ENCODE results near the gene SELENOS. TPM values are rescaled to one million over a fixed set of nuclear protein-coding genes. Genes with fewer than 3 reads are reported as not detected.

SELENOS gene
- polyA plus RNA-seq, 3 donors: 40.2 to 70.2 (median 51.6) TPM

DNA sequence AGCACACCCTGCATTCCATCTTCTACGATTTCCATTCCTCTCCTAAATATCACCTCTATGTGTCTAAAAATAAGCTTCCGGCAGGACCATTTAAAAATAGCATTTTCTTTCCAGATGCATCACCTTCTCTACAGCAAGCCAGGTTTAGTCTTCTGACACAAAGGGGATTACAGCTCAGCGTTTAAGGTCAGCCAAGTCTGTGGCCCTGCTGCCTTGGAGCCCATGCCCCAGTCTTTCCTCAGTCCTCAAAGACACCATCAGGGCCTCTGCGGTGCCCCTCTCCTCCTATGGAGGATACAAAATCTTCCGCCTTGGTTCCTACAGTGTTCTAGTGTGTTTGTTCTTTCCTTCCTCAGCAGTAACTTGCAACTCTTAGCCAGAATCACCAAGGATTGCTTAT lies 3.8 kb downstream of the SELENOS start:
- no peak overlapping the region for H3K4me3 Mint-ChIP-seq
- no peak overlapping the region for H2AFZ ChIP-seq (ENCODE audit: insufficient read depth, low read depth, low read length, poor library complexity, severe bottlenecking)

DNA sequence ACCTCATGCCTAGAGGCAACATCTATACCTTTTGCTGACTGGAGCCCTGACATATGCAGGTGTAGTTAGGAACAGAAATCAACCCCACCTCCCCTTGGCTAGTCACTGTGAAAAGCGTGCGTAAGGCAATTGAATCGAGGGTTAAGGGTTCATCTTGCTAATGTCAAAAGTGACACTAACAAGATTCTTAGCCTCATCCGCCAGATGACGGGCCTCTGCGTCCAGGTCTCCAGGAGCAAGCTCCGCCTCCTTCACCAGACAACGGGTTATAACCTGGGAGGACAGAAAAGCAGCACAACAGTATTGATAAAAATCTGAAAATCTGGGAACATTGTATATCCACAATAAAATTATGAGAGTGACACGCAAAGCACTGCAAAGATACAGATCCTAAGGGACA lies 4.7 kb downstream of the SELENOS start:
- no peak overlapping the region for H3K27ac ChIP-seq (ENCODE audit: low read depth in 1 of 2, low read length in 2 of 2)
- H3K4me1 ChIP-seq (ENCODE audit: control insufficient read depth in 1 of 2, insufficient read depth in 2 of 2, low read length in 2 of 2): peaks cover 12 to 15% of the 10 kb centered on the region in 2 donors
- H3K79me2 ChIP-seq (ENCODE audit: insufficient read depth, low read length): peaks cover 22% of the 10 kb centered on the region
- no peak for DNase-seq
- H3K9me3 ChIP-seq (replicated peaks in 1 of 2; ENCODE audit: control insufficient read depth in 1 of 2, insufficient read depth in 1 of 2, low read length in 2 of 2): no peaks in the 10 kb centered on the region
- peaks cover 13% of the 10 kb centered on the region for H3K4me1 Mint-ChIP-seq
- intact Hi-C loops (cut with micrococcal nuclease): loop anchor here (10.0 kb wide), 2 partner anchors 668 to 1538 kb away; partner anchors contain the start of genes ASB7 (in 1 of the 2), LINS1 (in 1 of the 2) and LYSMD4 (in 1 of the 2)
- H2AFZ ChIP-seq (ENCODE audit: insufficient read depth, low read depth, low read length, poor library complexity, severe bottlenecking): no peak overlapping the region
- TF ChIP-seq, protein P1, sequence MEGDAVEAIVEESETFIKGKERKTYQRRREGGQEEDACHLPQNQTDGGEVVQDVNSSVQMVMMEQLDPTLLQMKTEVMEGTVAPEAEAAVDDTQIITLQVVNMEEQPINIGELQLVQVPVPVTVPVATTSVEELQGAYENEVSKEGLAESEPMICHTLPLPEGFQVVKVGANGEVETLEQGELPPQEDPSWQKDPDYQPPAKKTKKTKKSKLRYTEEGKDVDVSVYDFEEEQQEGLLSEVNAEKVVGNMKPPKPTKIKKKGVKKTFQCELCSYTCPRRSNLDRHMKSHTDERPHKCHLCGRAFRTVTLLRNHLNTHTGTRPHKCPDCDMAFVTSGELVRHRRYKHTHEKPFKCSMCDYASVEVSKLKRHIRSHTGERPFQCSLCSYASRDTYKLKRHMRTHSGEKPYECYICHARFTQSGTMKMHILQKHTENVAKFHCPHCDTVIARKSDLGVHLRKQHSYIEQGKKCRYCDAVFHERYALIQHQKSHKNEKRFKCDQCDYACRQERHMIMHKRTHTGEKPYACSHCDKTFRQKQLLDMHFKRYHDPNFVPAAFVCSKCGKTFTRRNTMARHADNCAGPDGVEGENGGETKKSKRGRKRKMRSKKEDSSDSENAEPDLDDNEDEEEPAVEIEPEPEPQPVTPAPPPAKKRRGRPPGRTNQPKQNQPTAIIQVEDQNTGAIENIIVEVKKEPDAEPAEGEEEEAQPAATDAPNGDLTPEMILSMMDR (IDR thresholded peaks at IDR 0.05): no peak
- peaks cover 53 to 76% of the 10 kb centered on the region in 2 donors for H3K36me3 ChIP-seq (replicated peaks in 1 of 2; ENCODE audit: control insufficient read depth in 1 of 2, insufficient read depth in 2 of 2, low read length in 2 of 2)
- H3K4me3 ChIP-seq (replicated peaks in 1 of 3; ENCODE audit: low read depth in 2 of 3, low read length in 3 of 3): no peak overlapping the region
- H4K20me1 ChIP-seq (ENCODE audit: insufficient read depth, low read length): peaks cover 9% of the 10 kb centered on the region
- no peak overlapping the region for H3K4me3 Mint-ChIP-seq
- H3K27me3 ChIP-seq (ENCODE audit: control insufficient read depth in 2 of 2, insufficient read depth in 2 of 2, low read length in 2 of 2): no peaks in the 10 kb centered on the region
- H3K9ac ChIP-seq (ENCODE audit: insufficient read depth, low read length, poor library complexity, severe bottlenecking): no peak overlapping the region
- peaks cover 0 to 2% (median 0%) of the 10 kb centered on the region in 7 donors for H3K9me3 Mint-ChIP-seq
- H3K27me3 Mint-ChIP-seq (ENCODE audit: low read depth in 3 of 3): peaks cover 0 to 4% (median 0%) of the 10 kb centered on the region in 3 donors
- 100% methylated on average over 6 of the region's 9 CpGs for WGBS (ENCODE audit: insufficient coverage)
- H3K36me3 Mint-ChIP-seq: peaks cover 68 to 69% of the 10 kb centered on the region in 2 donors
- no peak overlapping the region for H3K27ac Mint-ChIP-seq
- no peak overlapping the region for H3K4me2 ChIP-seq (replicated peaks; ENCODE audit: extremely low read depth, low read length, poor library complexity, severe bottlenecking)

More for the DNA sequence above, 3.8 kb downstream of the SELENOS start:
- no peak overlapping the region for H3K27ac ChIP-seq (ENCODE audit: low read depth in 1 of 2, low read length in 2 of 2)
- peaks cover 9% of the 10 kb centered on the region for H4K20me1 ChIP-seq (ENCODE audit: insufficient read depth, low read length)
- H3K9ac ChIP-seq (ENCODE audit: insufficient read depth, low read length, poor library complexity, severe bottlenecking): no peak overlapping the region
- Mint-ChIP-seq H3K9me3 (peaks cover 0 to 2% (median 0%) of the 10 kb centered on the region in 7 donors), H3K27me3 (ENCODE audit: low read depth in 3 of 3) (peaks cover 0 to 5% (median 0%) of the 10 kb centered on the region in 3 donors), H3K4me1 (peaks cover 20% of the 10 kb centered on the region), H3K27ac (no peak overlapping the region), H3K36me3 (peaks cover 68 to 69% of the 10 kb centered on the region in 2 donors)
- DNase-seq: no peak
- H3K27me3 ChIP-seq (ENCODE audit: control insufficient read depth in 2 of 2, insufficient read depth in 2 of 2, low read length in 2 of 2): no peaks in the 10 kb centered on the region
- TF ChIP-seq, protein P1 (IDR thresholded peaks at IDR 0.05): no peak
- intact Hi-C loops (cut with micrococcal nuclease): loop anchor here (10.0 kb wide), 2 partner anchors 669 to 1539 kb away; partner anchors contain the start of genes ASB7 (in 1 of the 2), LINS1 (in 1 of the 2) and LYSMD4 (in 1 of the 2)
- no peaks in the 10 kb centered on the region for H3K9me3 ChIP-seq (replicated peaks in 1 of 2; ENCODE audit: control insufficient read depth in 1 of 2, insufficient read depth in 1 of 2, low read length in 2 of 2)
- WGBS (ENCODE audit: insufficient coverage): 100% methylated on average over 4 of the region's 5 CpGs
- peaks cover 53 to 74% of the 10 kb centered on the region in 2 donors for H3K36me3 ChIP-seq (replicated peaks in 1 of 2; ENCODE audit: control insufficient read depth in 1 of 2, insufficient read depth in 2 of 2, low read length in 2 of 2)
- H3K4me1 ChIP-seq (ENCODE audit: control insufficient read depth in 1 of 2, insufficient read depth in 2 of 2, low read length in 2 of 2): peaks cover 17 to 20% of the 10 kb centered on the region in 2 donors
- H3K79me2 ChIP-seq (ENCODE audit: insufficient read depth, low read length): peaks cover 22% of the 10 kb centered on the region
- H3K4me2 ChIP-seq (replicated peaks; ENCODE audit: extremely low read depth, low read length, poor library complexity, severe bottlenecking): no peak overlapping the region
- no peak overlapping the region for H3K4me3 ChIP-seq (replicated peaks in 1 of 3; ENCODE audit: low read depth in 2 of 3, low read length in 3 of 3)
